SK-N-SH (cell line): ENCODE results near the gene MNT.

Source experiments
- CTCF ChIP-seq: fragments of 200-600 bp; sonication (generic); IDR thresholded peaks from 2 replicates; pipeline ENCODE4 v1.6.1; 2017; ENCODE audit warnings: antibody characterized with exemption, mild to moderate bottlenecking, moderate library complexity
- EP300 ChIP-seq, 2 experiments: IDR thresholded peaks; 2 replicates each; pipeline versions ENCODE4 v1.4.0 to v1.6.1; 2012; ENCODE audit warnings: borderline replicate concordance in 1 of 2, low read depth in 1 of 2, low read length in 1 of 2
- EZH2phosphoT487 ChIP-seq: fragments of 200-600 bp; sonication (generic); IDR thresholded peaks from 2 replicates; pipeline ENCODE4 v1.6.1; 2017; ENCODE audit warnings: low read depth, mixed run types, mild to moderate bottlenecking, antibody characterized with exemption, moderate library complexity, borderline replicate concordance
- FOXM1 ChIP-seq: IDR thresholded peaks from 2 replicates; pipeline ENCODE4 v1.4.0; 2012; ENCODE audit warnings: low read depth, mild to moderate bottlenecking
- RCOR1 ChIP-seq: fragments of 150-350 bp; IDR thresholded peaks from 2 replicates; pipeline ENCODE4 v1.6.1; 2017; ENCODE audit warnings: antibody characterized with exemption, low read length
- RFX5 ChIP-seq: IDR thresholded peaks from 2 replicates; pipeline ENCODE4 v1.6.1; 2012; ENCODE audit warnings: mild to moderate bottlenecking, improper control_type of control experiment, low read length
- SMC3 ChIP-seq: IDR thresholded peaks from 2 replicates; pipeline ENCODE4 v1.6.1; 2012; ENCODE audit warnings: low read depth, low read length, improper control_type of control experiment
- TAF1 ChIP-seq: IDR thresholded peaks from 2 replicates; pipeline ENCODE4 v1.6.1; 2012; ENCODE audit warnings: low read depth, mild to moderate bottlenecking, low read length, moderate library complexity, borderline replicate concordance
- YY1 ChIP-seq: IDR thresholded peaks from 2 replicates; pipeline ENCODE4 v1.4.0; 2012; ENCODE audit warnings: low read depth, mild to moderate bottlenecking
- TF ChIP-seq, protein P1 (sequence below): IDR thresholded peaks from 2 replicates; pipeline ENCODE4 v1.4.0; 2012; ENCODE audit warnings: low read depth
- TF ChIP-seq, protein P2 (sequence below): IDR thresholded peaks from 2 replicates; pipeline ENCODE4 v1.6.1; 2012; ENCODE audit warnings: mild to moderate bottlenecking, low read depth, low read length, moderate library complexity

- no peak for TF ChIP-seq RFX5
- no peak for TF ChIP-seq CTCF
- TF ChIP-seq YY1: no peak
- TF ChIP-seq RCOR1: no peak
- TF ChIP-seq, protein P1, sequence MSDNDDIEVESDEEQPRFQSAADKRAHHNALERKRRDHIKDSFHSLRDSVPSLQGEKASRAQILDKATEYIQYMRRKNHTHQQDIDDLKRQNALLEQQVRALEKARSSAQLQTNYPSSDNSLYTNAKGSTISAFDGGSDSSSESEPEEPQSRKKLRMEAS: no peak
- no peak for TF ChIP-seq EP300 (IDR thresholded peaks at IDR 0.05; ENCODE audit: borderline replicate concordance in 1 of 2, low read depth in 1 of 2, low read length in 1 of 2)
- no peak for TF ChIP-seq EZH2phosphoT487
- TF ChIP-seq FOXM1: no peak
- TF ChIP-seq TAF1: no peak
- TF ChIP-seq, protein P2, sequence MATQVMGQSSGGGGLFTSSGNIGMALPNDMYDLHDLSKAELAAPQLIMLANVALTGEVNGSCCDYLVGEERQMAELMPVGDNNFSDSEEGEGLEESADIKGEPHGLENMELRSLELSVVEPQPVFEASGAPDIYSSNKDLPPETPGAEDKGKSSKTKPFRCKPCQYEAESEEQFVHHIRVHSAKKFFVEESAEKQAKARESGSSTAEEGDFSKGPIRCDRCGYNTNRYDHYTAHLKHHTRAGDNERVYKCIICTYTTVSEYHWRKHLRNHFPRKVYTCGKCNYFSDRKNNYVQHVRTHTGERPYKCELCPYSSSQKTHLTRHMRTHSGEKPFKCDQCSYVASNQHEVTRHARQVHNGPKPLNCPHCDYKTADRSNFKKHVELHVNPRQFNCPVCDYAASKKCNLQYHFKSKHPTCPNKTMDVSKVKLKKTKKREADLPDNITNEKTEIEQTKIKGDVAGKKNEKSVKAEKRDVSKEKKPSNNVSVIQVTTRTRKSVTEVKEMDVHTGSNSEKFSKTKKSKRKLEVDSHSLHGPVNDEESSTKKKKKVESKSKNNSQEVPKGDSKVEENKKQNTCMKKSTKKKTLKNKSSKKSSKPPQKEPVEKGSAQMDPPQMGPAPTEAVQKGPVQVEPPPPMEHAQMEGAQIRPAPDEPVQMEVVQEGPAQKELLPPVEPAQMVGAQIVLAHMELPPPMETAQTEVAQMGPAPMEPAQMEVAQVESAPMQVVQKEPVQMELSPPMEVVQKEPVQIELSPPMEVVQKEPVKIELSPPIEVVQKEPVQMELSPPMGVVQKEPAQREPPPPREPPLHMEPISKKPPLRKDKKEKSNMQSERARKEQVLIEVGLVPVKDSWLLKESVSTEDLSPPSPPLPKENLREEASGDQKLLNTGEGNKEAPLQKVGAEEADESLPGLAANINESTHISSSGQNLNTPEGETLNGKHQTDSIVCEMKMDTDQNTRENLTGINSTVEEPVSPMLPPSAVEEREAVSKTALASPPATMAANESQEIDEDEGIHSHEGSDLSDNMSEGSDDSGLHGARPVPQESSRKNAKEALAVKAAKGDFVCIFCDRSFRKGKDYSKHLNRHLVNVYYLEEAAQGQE: no peak
- TF ChIP-seq SMC3: no peak
Measured at GRCh38 chr17:2391597-2392251, 9.1 kb downstream of the MNT start.
